Adrenal gland (tissue), 5 donors: ENCODE data around the gene GPC3.

Experiments
- CTCF ChIP-seq, 6 experiments: fragments of 450-650 bp in 4 of 6; fragments of 200-600 bp in 2 of 6; sonication (generic) in 1 of 6; IDR thresholded peaks; 1 replicate in 5 of 6; 2 replicates in 1 of 6; pipeline versions ENCODE4 v1.5.1 to v1.8.0; 2016 to 2021; ENCODE audit warnings: antibody characterized with exemption in 6 of 6, mild to moderate bottlenecking in 2 of 6, moderate library complexity in 1 of 6
- POLR2A ChIP-seq, 2 donors: fragments of 450-650 bp; IDR thresholded peaks; one replicate each; pipeline ENCODE4 v1.6.1; 2017; ENCODE audit warnings: antibody characterized with exemption in 2 of 2, mild to moderate bottlenecking in 2 of 2, moderate library complexity in 1 of 2
- donor health status: DM: no; HTN: no; CAD: no.

DNA sequence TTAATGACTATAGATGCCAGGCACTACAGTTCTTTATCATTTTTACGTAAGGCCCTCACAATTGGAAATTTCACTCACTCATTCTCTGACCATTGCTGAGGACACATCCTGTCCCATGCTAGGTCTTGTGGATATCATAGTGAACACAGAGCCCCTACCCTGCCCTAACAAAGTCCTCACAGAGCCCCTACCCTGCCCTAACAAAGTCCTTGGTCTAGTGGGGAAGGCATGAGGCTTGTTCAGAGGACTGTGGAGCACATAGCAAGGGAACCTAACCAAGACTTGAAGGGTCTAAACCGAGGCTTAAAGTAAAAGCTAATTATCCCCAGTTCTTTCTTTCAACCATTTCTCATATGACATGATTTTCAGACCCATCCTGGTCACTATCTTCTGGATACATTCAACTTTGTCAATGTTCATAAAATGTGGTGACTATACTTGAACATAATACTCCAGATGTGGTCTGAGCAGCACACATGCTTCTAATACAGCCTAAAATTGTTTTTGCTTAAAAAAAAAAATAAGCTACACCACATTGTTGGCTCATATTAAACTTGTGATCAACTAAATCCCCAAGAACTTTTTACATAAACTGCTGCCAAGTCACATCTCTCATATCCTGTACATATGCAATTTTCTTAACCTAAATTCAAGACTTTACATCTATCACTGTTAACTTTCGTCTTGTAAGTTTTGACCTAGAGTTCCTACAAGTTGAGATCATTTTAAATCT lies 77.0 kb downstream of the GPC3 start:
- TF ChIP-seq CTCF (IDR thresholded peaks at IDR 0.05) (no peak), POLR2A (IDR thresholded peaks at IDR 0.05) (no peak)
